Activated CD8-positive, alpha-beta T cell treated with anti-CD3 and anti-CD28 coated beads for 36 hours (primary cell): ENCODE measurements around the gene NDUFV1. TPM values are rescaled to one million over a fixed set of nuclear protein-coding genes. Genes with fewer than 3 reads are reported as not detected.
A peak's percentile ranks its signal among the peaks of the same experiment; 100 is the strongest.
"Not testable (repeated sequence)": the region's sequence is repeated elsewhere in the genome, so short reads cannot be mapped to it uniquely, and the experiment has no call there.

Experiments
- ATAC-seq: fragments of 200-7000 bp; cut with Tn5 transposase; one replicate; pipeline ENCODE4 v1.10.0; 2021; ENCODE audit warnings: mild to moderate bottlenecking, moderate library complexity
- CTCF ChIA-PET: fragments of 350-600 bp; sonication (Branson Sonifier 250); formaldehyde crosslinking; loops from one replicate; lab custom pipeline; 2021; ENCODE audit warnings: antibody characterized with exemption; lab: Charles Lee
- POLR2A ChIA-PET: fragments of 350-600 bp; sonication (Branson Sonifier 250); formaldehyde crosslinking; loops from one replicate; lab custom pipeline; 2021; ENCODE audit warnings: antibody characterized with exemption; lab: Charles Lee
- DNase-seq: peaks from one replicate; pipeline ENCODE4 v3.0.0-alpha.2; 2020
- H3K27ac Mint-ChIP-seq: one replicate; pipeline ENCODE4 v1.8.0; 2021; ENCODE audit warnings: mild to moderate bottlenecking, mixed read lengths
- H3K27me3 Mint-ChIP-seq: one replicate; pipeline ENCODE4 v1.8.0; 2021; ENCODE audit warnings: mixed read lengths
- H3K36me3 Mint-ChIP-seq: one replicate; pipeline ENCODE4 v1.8.0; 2021; ENCODE audit warnings: low read depth, mixed read lengths
- H3K4me1 Mint-ChIP-seq: one replicate; pipeline ENCODE4 v1.8.0; 2021; ENCODE audit warnings: low read depth, mixed read lengths
- H3K4me3 Mint-ChIP-seq: one replicate; pipeline ENCODE4 v1.8.0; 2021; ENCODE audit warnings: mild to moderate bottlenecking, moderate library complexity, mixed read lengths
- H3K9me3 Mint-ChIP-seq: one replicate; pipeline ENCODE4 v1.8.0; 2021; ENCODE audit warnings: mixed read lengths
- CTCF ChIP-seq: fragments of 200-600 bp; IDR thresholded peaks from one replicate; pipeline ENCODE4 v1.8.0; 2022; ENCODE audit warnings: antibody characterized with exemption, mild to moderate bottlenecking
- intact Hi-C: fragments of 100-400 bp; cut with micrococcal nuclease; formaldehyde crosslinking; loops from one replicate; pipeline ENCODE4 v1.10.0; 2022
- total RNA-seq, 2 experiments: library from RNA; stranded (reverse); gene quantifications; one replicate each; pipeline ENCODE4 v1.2.3, GENCODE V29; 2021

Gene NDUFV1
- total RNA-seq, 2 experiments from 2014 or later = 315 to 317 TPM

- Mint-ChIP-seq H3K4me1 (peaks cover 9% of the 10 kb centered on the region), H3K27ac (no peak overlapping the region), H3K36me3 (no peaks in the 10 kb centered on the region), H3K4me3 (no peak overlapping the region), H3K27me3 (peaks cover 16% of the 10 kb centered on the region), H3K9me3 (no peaks in the 10 kb centered on the region)
- POLR2A ChIA-PET = no interaction called here
- DNase-seq (no peak), ATAC-seq (no peak)
- intact Hi-C loops = no loop called here
- CTCF ChIA-PET = interaction anchor here (1.0 kb wide), 1 partner anchor 137 kb away, joined by 3 read pairs; no protein-coding TSS in a partner anchor
- no peak for TF ChIP-seq CTCF
Measured at GRCh38 chr11:67600324-67601029, 6.3 kb upstream of the NDUFV1 start.

- DNase-seq (no peak), ATAC-seq (no peak)
- H3K36me3 Mint-ChIP-seq = no peaks in the 10 kb centered on the region
- intact Hi-C loops = no loop called here
- no peak for TF ChIP-seq CTCF
- peaks cover 12% of the 10 kb centered on the region for H3K4me1 Mint-ChIP-seq
- H3K27ac Mint-ChIP-seq = no peak overlapping the region
- POLR2A ChIA-PET = interaction anchor here (1.8 kb wide), 1 partner anchor 28 kb away, joined by 7 read pairs; the partner anchor contains the start of gene NUDT8
- H3K27me3 Mint-ChIP-seq = peaks cover 16% of the 10 kb centered on the region
- H3K4me3 Mint-ChIP-seq = no peak overlapping the region
- CTCF ChIA-PET = no interaction called here
- no peaks in the 10 kb centered on the region for H3K9me3 Mint-ChIP-seq
Measured at GRCh38 chr11:67601098-67601497, 5.6 kb upstream of the NDUFV1 start.

- intact Hi-C loops, DNase-seq, ATAC-seq, H3K9me3 Mint-ChIP-seq, H3K27ac Mint-ChIP-seq, H3K4me3 Mint-ChIP-seq: not testable (repeated sequence)
- Mint-ChIP-seq H3K4me1 (peaks cover 23% of the 10 kb centered on the region), H3K27me3 (peaks cover 16% of the 10 kb centered on the region), H3K36me3 (peaks cover 13% of the 10 kb centered on the region)
- ChIA-PET CTCF (interaction anchor here (1.5 kb wide), 1 partner anchor 25 kb away, joined by 6 read pairs; the partner anchor contains the start of gene NUDT8), POLR2A (interaction anchor here (1.1 kb wide), 1 partner anchor 10 kb away, joined by 4 read pairs; no protein-coding TSS in a partner anchor)
Measured at GRCh38 chr11:67604119-67604518, 2.6 kb upstream of the NDUFV1 start.

GRCh38 chr11:67604815-67605214 is 1.9 kb upstream of the NDUFV1 start:
- H3K4me1 Mint-ChIP-seq = peaks cover 23% of the 10 kb centered on the region
- no peak for TF ChIP-seq CTCF
- H3K4me3 Mint-ChIP-seq = no peak overlapping the region
- ChIA-PET CTCF (interaction anchor here (1.2 to 1.6 kb wide), 3 partner anchors 10 to 214 kb away, joined by 3 to 6 read pairs (median 4); partner anchors contain the start of genes NUDT8 and RAD9A), POLR2A (interaction anchor here (0.9 to 1.1 kb wide), 2 partner anchors 10 to 21 kb away, joined by 3 to 4 read pairs; partner anchors contain the start of gene GSTP1)
- intact Hi-C loops = no loop called here
- H3K27ac Mint-ChIP-seq = no peak overlapping the region
- DNase-seq (no peak), ATAC-seq (no peak)
- H3K9me3 Mint-ChIP-seq = no peaks in the 10 kb centered on the region
- peaks cover 16% of the 10 kb centered on the region for H3K27me3 Mint-ChIP-seq
- H3K36me3 Mint-ChIP-seq = peaks cover 16% of the 10 kb centered on the region

GRCh38 chr11:67605231-67606011 is 1.3 kb upstream of the NDUFV1 start:
- CTCF ChIA-PET = interaction anchor here (1.2 to 1.6 kb wide), 3 partner anchors 9 to 214 kb away, joined by 3 to 6 read pairs (median 4); partner anchors contain the start of genes NUDT8 and RAD9A
- peak overlapping the region; percentile 27 for H3K27ac Mint-ChIP-seq
- POLR2A ChIA-PET = interaction anchor here (0.9 to 1.1 kb wide), 2 partner anchors 9 to 22 kb away, joined by 3 to 4 read pairs; partner anchors contain the start of gene GSTP1
- ATAC-seq (no peak), DNase-seq (no peak)
- peaks cover 11% of the 10 kb centered on the region for H3K27me3 Mint-ChIP-seq
- intact Hi-C loops = no loop called here
- TF ChIP-seq CTCF = no peak
- peaks cover 19% of the 10 kb centered on the region for H3K36me3 Mint-ChIP-seq
- peaks cover 18% of the 10 kb centered on the region for H3K4me1 Mint-ChIP-seq
- H3K9me3 Mint-ChIP-seq = no peaks in the 10 kb centered on the region
- peak overlapping the region; percentile 52 for H3K4me3 Mint-ChIP-seq
